Neuronal stem cell (in vitro differentiated cells): ENCODE measurements around the gene TIMM13.
A peak's percentile ranks its signal among the peaks of the same experiment; 100 is the strongest.

Experiments
- DNase-seq: peaks from one replicate; pipeline ENCODE4 v3.0.0-alpha.2; 2013; ENCODE audit warnings: low spot score
- H2AFZ ChIP-seq: one replicate; pipeline ENCODE4 v1.6.1; 2013; ENCODE audit warnings: mild to moderate bottlenecking, low read length, inconsistent platforms
- H2AK5ac ChIP-seq: 2 replicates; pipeline ENCODE4 v1.6.1; 2013; ENCODE audit warnings: low read depth, mild to moderate bottlenecking, inconsistent platforms, low read length, moderate library complexity, mixed read lengths
- H2BK120ac ChIP-seq: 2 replicates; pipeline ENCODE4 v1.6.1; 2013; ENCODE audit warnings: low read depth, mild to moderate bottlenecking, inconsistent platforms, low read length, moderate library complexity, mixed read lengths
- H2BK12ac ChIP-seq: one replicate; pipeline ENCODE4 v1.6.1; 2013; ENCODE audit warnings: low read length, inconsistent platforms
- H2BK15ac ChIP-seq: 2 replicates; pipeline ENCODE4 v1.6.1; 2013; ENCODE audit warnings: mild to moderate bottlenecking, low read length, inconsistent platforms, mixed read lengths
- H2BK5ac ChIP-seq: one replicate; pipeline ENCODE4 v1.6.1; 2013; ENCODE audit warnings: inconsistent platforms, mild to moderate bottlenecking, low read length, moderate library complexity
- H3K14ac ChIP-seq: one replicate; pipeline ENCODE4 v1.6.1; 2013; ENCODE audit warnings: low read length, inconsistent platforms
- H3K18ac ChIP-seq: 2 replicates; pipeline ENCODE4 v1.6.1; 2013; ENCODE audit warnings: low read length, inconsistent platforms
- H3K23ac ChIP-seq: 2 replicates; pipeline ENCODE4 v1.6.1; 2013; ENCODE audit warnings: low read depth, mild to moderate bottlenecking, mixed read lengths, low read length, inconsistent platforms; ENCODE audit not compliant: poor library complexity
- H3K27ac ChIP-seq: replicated peaks from 3 replicates; pipeline ENCODE4 v1.5.1; 2013; ENCODE audit warnings: low read length, inconsistent platforms
- H3K27me3 ChIP-seq, 3 experiments: 2 replicates each; pipeline ENCODE4 v1.6.1; 2013; ENCODE audit warnings: low read length in 3 of 3, mild to moderate bottlenecking in 2 of 3, inconsistent platforms in 1 of 3, low read depth in 1 of 3, mixed read lengths in 1 of 3, moderate library complexity in 1 of 3; ENCODE audit not compliant: control insufficient read depth in 3 of 3, insufficient read depth in 3 of 3
- H3K36me3 ChIP-seq, 2 donors: replicated peaks in 1 of 2; 2 replicates each; pipeline ENCODE4 v1.6.1; 2013; ENCODE audit warnings: low read length in 2 of 2; ENCODE audit not compliant: control insufficient read depth in 2 of 2, insufficient read depth in 2 of 2
- H3K4ac ChIP-seq: 2 replicates; pipeline ENCODE4 v1.6.1; 2013; ENCODE audit warnings: inconsistent platforms, mild to moderate bottlenecking, low read length, moderate library complexity
- H3K4me1 ChIP-seq, 2 donors: 1 replicate in 1 of 2; 2 replicates in 1 of 2; pipeline ENCODE4 v1.6.1; 2013; ENCODE audit warnings: low read length in 2 of 2, low read depth in 1 of 2; ENCODE audit not compliant: control insufficient read depth in 2 of 2, insufficient read depth in 1 of 2
- H3K4me2 ChIP-seq: one replicate; pipeline ENCODE4 v1.6.1; 2013; ENCODE audit warnings: mild to moderate bottlenecking, low read length, inconsistent platforms; ENCODE audit not compliant: insufficient read depth, poor library complexity, severe bottlenecking
- H3K4me3 ChIP-seq, 2 donors: 2 replicates each; pipeline ENCODE4 v1.5.1; 2013; ENCODE audit warnings: low read length in 2 of 2, mild to moderate bottlenecking in 2 of 2, inconsistent platforms in 1 of 2, moderate library complexity in 1 of 2
- H3K79me1 ChIP-seq: one replicate; pipeline ENCODE4 v1.6.1; 2013; ENCODE audit warnings: low read depth, mild to moderate bottlenecking, inconsistent platforms, low read length, moderate library complexity
- H3K9ac ChIP-seq: one replicate; pipeline ENCODE4 v1.6.1; 2013; ENCODE audit warnings: mild to moderate bottlenecking, low read depth, low read length, inconsistent platforms; ENCODE audit not compliant: poor library complexity
- H3K9me3 ChIP-seq, 2 donors: replicated peaks in 1 of 2; 2 replicates each; pipeline versions ENCODE3 to v1.6.1; 2013; ENCODE audit warnings: low read length in 2 of 2, mild to moderate bottlenecking in 2 of 2, inconsistent platforms in 1 of 2, low read depth in 1 of 2, mixed read lengths in 1 of 2, moderate library complexity in 1 of 2; ENCODE audit not compliant: control insufficient read depth in 2 of 2, insufficient read depth in 1 of 2
- H4K8ac ChIP-seq: one replicate; pipeline ENCODE4 v1.6.1; 2013; ENCODE audit warnings: low read depth, mild to moderate bottlenecking, inconsistent platforms, low read length, moderate library complexity
- H4K91ac ChIP-seq: one replicate; pipeline ENCODE4 v1.6.1; 2013; ENCODE audit warnings: low read length, low read depth, mild to moderate bottlenecking, inconsistent platforms; ENCODE audit not compliant: poor library complexity
- WGBS, 2 donors: extraction: QIAGEN DNeasy Blood & Tissue Kit; methylation state at CpG; one replicate each; pipeline ENCODE4 v1.1.7; 2013; ENCODE audit warnings: missing lambda C conversion rate in 2 of 2, mixed read lengths in 1 of 2; ENCODE audit not compliant: insufficient read length in 2 of 2, insufficient replicate concordance in 1 of 2; ENCODE audit errors: extremely low coverage in 2 of 2; 5-methylcytosine and 5-hydroxymethylcytosine counted together

The TIMM13 gene

DNA sequence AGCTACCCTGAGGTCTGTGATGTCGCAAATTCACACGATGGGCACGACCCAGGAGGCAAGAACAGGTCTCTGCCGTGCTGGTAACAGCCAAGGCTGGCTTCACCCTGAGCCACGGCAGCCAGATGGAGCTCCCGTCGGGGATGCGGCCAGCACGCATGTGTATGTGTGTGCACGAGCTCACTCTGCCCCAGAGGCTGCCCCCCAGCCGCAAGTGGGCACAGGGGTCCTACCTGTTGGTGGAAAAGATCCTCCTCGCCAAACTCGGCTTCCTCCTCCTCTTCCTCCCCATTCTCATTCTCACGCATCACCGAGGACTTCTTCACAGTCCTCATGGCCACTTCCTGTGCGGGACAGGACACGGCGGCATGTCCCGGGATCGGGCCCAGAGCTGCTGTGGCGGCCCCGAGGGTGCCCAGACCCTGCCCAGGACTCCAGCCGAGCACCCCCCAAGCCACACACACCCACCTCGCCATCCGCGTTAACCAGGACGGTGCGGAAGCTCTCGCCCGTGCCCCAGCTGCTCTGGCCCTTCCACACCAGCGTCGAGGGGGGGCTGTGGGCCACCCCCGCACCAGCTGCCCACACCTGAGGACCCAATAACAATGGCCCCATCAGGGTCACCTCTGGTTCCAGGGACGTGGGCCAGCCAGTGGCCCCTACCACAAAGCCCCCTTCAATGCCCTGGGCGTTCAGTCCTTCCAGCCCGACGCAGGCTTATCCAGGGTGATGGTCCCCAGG is 4.1 kb upstream of the TIMM13 start:
- no peak overlapping the region for H2AK5ac ChIP-seq
- DNase-seq = no peak
- WGBS, 2 donors = no CpG with 5 or more reads among the region's 37 CpGs
- peaks cover 42 to 63% of the 10 kb centered on the region in 2 donors for H3K36me3 ChIP-seq
- H3K23ac ChIP-seq = peak overlapping the region; percentile 20
- H4K91ac ChIP-seq = no peak overlapping the region
- H3K14ac ChIP-seq = no peak overlapping the region
- H2AFZ ChIP-seq = no peak overlapping the region
- H3K4me3 ChIP-seq = no peak overlapping the region
- H4K8ac ChIP-seq = peak overlapping the region; percentile 43
- H3K4me2 ChIP-seq = no peak overlapping the region
- no peak overlapping the region for H2BK120ac ChIP-seq
- H3K4me1 ChIP-seq = peaks cover 8 to 10% of the 10 kb centered on the region in 2 donors
- H3K9ac ChIP-seq = peak overlapping the region; percentile 70
- no peak overlapping the region for H2BK5ac ChIP-seq
- H3K27ac ChIP-seq = no peak overlapping the region
- H3K18ac ChIP-seq = no peak overlapping the region
- no peak overlapping the region for H2BK12ac ChIP-seq
- no peaks in the 10 kb centered on the region for H3K27me3 ChIP-seq
- H3K9me3 ChIP-seq = no peaks in the 10 kb centered on the region
- no peak overlapping the region for H3K4ac ChIP-seq
- peaks cover 14% of the 10 kb centered on the region for H3K79me1 ChIP-seq
- H2BK15ac ChIP-seq = no peak overlapping the region

DNA sequence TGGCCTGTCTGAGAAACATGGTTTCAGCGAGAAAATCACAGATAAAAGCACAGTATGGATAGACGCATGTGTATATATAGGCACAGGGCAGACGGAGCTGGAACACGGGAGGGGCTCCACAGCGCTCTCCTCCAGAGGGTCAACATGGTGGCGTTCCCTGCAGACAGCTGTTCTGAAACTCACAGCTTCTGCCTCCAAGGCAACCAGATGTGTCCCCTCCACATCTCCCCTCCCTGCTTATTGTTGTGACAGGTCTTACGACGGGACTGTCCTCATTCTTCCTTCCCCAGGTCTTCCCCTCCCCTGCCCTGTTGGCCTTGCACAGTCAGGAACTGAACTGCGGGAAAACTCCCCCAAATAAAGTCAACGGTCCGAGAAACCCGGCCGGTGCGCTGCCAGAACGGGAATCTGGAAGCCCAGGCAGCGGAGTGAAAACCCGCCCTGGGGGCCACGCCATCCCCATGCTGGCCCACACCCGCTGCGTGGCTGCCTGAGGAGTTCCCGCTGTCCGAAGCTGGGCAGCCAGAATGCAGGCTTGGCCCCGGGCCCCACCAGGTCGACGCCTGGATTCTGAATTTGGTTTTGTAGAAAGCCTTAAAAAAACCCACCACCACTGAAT is 2.6 kb upstream of the TIMM13 start:
- Histone ChIP-seq H3K27ac (no peak overlapping the region), H3K4me1 (peaks cover 15% of the 10 kb centered on the region in 2 donors), H2AK5ac (no peak overlapping the region), H3K4ac (no peak overlapping the region), H3K4me3 (no peak overlapping the region), H3K9me3 (peaks cover 0 to 1% of the 10 kb centered on the region in 2 donors), H2BK15ac (no peak overlapping the region), H2BK5ac (no peak overlapping the region), H3K18ac (no peak overlapping the region), H4K91ac (no peak overlapping the region), H2AFZ (no peak overlapping the region), H3K14ac (no peak overlapping the region), H4K8ac (no peak overlapping the region), H3K9ac (peak overlapping the region; percentile 47), H3K4me2 (no peak overlapping the region), H3K23ac (no peak overlapping the region), H2BK12ac (no peak overlapping the region), H3K36me3 (peaks cover 41 to 69% of the 10 kb centered on the region in 2 donors), H2BK120ac (no peak overlapping the region), H3K27me3 (no peaks in the 10 kb centered on the region), H3K79me1 (peaks cover 18% of the 10 kb centered on the region)
- no CpG with 5 or more reads among the region's 25 CpGs for WGBS, 2 donors
- DNase-seq = no peak

DNA sequence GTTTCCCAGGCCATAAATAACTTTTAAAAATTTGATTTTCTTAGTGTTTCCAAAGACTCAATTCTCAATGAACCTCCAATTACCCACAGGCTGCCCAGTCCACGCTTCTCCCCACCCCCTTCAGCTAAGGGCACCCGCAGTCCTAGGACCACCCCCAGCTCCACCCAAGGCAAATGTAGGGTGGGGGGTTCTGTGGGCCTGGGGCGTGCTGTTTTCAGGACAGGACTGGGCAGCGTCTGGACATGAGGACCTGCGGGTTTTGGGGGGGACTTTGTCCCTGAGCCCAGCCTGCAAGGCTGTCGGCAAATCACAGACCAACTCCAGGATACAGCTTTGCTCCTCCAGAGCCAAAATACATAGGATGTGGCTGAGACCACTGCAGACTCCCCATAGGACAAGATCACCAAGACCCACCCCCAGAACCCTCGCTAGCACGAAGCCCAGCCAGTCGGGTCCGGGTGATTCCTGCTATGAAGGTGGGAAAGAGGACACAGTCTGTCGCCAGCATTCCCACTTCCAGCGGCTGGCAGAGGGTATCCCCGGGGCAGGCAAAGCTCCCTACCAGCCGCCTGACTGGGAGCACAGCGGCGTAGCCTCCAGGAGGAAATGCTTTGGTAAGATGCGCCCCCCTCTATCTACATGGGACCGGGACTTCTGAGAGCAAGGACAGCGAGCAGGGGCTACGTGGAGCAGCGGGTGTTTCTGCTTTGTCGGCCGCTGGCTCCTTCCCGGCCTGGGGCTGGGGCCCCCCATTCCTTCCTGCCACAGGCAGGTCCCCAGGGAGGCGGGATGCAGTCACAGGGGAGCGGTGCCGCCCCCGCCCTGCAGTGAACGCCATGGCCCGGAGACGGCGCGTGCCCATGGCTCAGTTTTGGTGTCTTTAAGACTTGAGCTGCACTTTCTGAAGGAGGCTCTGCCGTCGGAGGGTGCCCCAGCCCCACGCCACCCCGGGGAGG is 1.6 kb upstream of the TIMM13 start:
- Histone ChIP-seq H2BK120ac (no peak overlapping the region), H3K4ac (no peak overlapping the region), H3K18ac (no peak overlapping the region), H3K4me2 (no peak overlapping the region), H2AK5ac (peak overlapping the region; percentile 84), H3K27ac (no peak overlapping the region), H3K27me3 (no peaks in the 10 kb centered on the region), H4K8ac (peak overlapping the region; percentile 43), H3K9ac (peak overlapping the region; percentile 44), H3K79me1 (peaks cover 19% of the 10 kb centered on the region), H3K9me3 (peaks cover 0 to 1% of the 10 kb centered on the region in 2 donors), H2BK5ac (no peak overlapping the region), H2BK15ac (no peak overlapping the region), H3K36me3 (peaks cover 33 to 62% of the 10 kb centered on the region in 2 donors), H2AFZ (no peak overlapping the region), H3K4me3 (no peak overlapping the region), H3K14ac (no peak overlapping the region), H3K4me1 (peaks cover 15% of the 10 kb centered on the region in 2 donors), H2BK12ac (no peak overlapping the region), H3K23ac (peak overlapping the region; percentile 91), H4K91ac (no peak overlapping the region)
- no CpG with 5 or more reads among the region's 37 CpGs for WGBS, 2 donors
- no peak for DNase-seq
